Measurements from ENCODE around the gene CMPK2.
A peak's percentile ranks its signal among the peaks of the same experiment; 100 is the strongest.
"Not testable (repeated sequence)": the region's sequence is repeated elsewhere in the genome, so short reads cannot be mapped to it uniquely, and the experiment has no call there.

Gene CMPK2, protein sequence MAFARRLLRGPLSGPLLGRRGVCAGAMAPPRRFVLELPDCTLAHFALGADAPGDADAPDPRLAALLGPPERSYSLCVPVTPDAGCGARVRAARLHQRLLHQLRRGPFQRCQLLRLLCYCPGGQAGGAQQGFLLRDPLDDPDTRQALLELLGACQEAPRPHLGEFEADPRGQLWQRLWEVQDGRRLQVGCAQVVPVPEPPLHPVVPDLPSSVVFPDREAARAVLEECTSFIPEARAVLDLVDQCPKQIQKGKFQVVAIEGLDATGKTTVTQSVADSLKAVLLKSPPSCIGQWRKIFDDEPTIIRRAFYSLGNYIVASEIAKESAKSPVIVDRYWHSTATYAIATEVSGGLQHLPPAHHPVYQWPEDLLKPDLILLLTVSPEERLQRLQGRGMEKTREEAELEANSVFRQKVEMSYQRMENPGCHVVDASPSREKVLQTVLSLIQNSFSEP

DNA sequence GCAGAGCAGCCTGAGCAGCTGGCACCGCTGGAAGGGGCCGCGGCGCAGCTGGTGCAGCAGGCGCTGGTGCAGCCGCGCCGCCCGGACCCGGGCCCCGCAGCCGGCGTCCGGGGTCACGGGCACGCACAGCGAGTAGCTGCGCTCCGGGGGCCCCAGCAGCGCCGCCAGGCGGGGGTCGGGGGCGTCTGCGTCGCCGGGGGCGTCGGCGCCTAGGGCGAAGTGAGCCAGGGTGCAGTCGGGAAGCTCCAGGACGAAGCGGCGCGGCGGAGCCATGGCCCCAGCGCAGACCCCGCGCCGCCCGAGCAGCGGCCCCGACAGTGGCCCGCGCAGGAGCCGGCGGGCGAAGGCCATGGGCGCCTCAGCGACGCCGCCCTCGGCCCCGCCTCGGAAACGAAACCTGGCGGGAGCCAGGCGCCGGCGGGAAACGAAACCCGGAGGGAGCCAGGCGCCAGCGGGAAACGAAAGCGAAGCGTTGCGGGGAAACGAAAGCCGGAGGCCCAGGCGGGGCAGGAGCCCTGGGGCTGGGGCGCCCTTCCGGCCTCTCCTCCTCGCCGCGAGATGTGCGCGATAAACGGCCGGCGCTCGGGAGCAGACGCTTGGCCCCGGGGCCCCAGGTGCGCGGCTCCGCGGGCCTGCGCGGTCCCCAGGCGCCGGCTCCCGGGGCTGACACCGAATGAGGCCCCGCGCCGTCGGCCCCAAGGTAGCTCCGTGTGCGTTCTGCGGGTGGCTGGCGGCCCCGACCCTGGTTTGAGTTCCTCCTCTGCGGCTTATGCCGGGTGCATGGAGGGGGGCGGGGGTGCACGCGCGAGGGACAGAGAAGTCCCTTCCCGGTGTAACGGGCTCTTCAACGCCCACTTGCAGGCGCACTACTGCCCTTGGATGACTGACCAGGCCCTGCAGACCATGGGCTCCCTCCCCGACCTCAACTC lies at the start of gene CMPK2:
TSS of gene CMPK2 (minus strand) at position 562 of the 929 bp plus-strand sequence. CDS start at position 351, 211 bp downstream.
- DNase-seq, result peak; percentile 86

DNA sequence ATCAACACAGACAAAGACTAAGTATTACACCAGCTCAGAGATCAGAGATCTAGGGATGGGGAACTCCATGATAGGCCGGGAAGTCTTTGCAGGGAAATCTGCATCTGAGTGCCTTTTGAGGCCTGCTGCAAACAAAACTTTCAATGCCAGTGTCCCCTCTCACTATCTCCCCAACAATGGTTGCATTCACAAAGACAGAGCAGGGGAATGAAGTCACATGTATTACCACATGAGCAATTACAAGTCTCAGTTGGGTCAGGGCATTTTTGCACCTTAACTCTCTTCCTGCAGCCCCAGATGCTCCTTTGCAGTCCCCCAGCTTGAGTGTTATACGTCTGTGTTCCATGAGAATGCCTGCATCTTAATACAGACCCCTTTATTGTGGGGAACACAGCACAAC lies 49.7 kb upstream of the CMPK2 start:
- DNase-seq, result no peak

DNA sequence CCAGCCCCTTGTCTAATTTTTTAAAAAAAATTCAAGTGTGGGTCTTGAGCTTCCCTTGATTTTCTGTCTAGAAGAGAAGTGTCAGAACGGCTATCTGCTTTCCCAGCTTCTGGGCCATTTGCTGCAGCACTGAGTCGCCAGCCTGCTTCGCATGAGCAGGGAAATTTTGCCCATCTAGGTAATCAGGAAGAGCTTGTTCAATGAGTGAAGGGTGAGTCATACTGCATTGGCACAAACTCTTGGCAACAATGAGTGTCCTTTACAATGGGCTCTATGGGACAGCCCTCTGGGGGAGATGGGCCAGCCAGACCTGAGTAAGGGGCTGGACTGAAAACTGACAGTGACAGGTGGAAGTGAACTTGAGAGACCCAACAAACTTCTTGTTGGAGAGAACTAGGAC lies 49.1 kb upstream of the CMPK2 start:
- DNase-seq, result no peak

DNA sequence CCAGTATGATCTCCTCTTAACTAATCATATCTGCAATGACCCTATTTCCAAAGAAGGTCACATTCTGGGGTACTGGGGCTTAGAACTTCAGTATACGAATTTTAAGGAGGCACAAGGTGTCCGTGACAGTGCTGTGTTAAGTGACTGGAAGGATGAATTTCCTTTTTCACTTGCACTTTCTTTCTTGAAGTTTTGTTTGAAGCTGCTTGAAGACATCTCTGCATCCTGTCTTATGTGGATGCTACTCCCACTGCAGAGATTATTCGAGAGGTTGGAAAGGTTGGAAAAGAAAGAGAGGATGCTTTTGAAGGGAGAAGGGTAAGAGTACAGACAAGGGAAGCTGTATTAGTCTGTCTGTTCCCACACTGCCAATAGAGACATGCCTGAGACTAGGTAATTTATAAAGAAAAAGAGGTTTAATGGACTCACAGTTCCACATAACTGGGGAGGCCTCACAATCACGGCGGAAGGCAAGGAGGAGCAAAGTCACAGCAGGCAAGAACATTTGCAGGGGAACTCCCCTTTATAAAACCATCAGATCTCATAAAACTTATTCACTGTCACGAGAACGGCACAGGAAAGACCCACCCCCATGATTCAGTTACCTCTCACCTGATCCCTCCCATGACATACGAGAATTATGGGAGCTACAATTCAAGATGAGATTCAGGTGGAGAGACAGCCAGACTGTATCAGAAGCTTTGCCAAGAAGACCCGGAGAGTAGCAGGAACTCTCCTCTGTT lies 47.9 kb upstream of the CMPK2 start:
- DNase-seq, result no peak

DNA sequence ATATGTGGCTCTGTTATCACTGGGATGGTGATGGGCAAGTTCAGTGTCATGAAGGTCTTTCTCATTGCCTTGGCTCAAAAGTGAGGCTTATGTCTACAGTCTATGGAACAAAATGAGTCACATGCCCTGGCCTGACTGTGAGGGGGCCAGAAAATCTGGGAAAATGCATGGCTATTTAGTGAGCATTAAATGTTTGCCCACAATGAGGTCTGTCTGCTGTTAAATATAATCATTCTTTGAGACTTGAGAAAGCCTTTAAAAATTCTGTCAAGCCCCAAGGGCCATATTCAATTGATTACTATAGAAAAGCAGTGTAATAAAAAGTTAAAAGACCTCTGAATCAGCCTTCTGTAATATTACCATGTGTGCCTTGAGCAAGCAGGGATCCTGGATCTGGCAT lies 46.0 kb upstream of the CMPK2 start:
- no peak for DNase-seq

DNA sequence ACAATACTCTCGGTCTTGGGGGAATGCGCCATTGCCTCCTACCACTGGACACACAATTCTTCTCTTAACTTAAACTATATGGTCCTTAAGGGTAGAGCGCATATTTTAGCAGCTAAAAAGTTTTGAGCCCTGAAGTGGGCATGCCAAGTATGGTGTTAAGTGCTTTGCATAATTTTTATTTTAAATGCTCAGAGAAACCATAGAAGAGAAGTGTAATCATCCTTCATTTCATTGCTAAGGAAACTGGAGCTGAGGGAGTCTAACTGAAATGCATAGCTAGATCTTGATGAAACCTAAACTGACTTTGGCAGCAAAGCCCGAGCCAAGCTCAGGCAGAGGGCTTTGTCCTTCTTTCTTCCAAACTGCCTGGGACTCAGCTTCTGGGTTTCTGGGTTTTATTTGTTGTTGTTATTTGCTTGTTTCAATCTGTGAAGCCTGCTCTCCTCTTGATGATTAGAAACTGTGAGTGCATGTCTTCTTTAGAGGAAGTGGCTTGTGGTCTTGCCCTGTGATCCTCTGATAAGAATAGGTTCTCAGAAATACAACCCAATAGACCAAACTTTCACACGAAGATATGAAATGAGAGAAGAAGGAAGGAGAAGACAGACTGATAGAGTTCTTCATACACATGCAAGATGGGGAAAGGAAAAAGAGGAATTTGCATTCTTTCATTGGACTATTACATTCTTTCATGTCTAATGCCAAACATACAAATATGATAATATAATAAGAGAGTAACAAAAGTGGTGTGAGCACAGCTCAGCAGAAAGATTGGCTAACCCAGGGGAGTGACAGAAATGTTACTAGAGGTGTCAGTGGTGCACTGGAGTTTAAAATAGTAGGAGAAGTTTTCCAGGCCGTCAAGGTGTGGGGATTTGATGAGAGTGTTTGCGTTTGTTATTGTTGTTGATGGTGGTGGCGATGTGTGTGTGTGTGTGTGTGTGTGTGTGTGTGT lies 44.0 kb upstream of the CMPK2 start:
- no peak for DNase-seq

DNA sequence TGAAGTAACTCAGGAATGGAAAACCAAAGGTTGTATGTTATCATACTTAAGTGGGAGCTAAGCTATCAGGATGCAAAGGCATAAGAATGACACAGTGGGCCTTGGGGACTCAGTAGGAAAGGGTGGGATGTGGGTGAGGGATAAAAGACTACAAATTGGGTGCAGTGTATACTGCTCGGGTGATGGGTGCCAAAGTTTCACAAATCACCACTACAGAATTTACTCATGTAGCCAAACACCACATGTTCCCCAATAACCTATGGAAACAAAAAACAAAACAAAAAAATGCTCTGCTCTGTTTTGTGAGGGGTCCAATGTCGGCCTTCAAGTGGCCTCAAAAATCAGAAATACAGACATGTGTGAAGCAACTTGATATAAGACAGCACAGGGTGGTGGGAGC lies 42.6 kb upstream of the CMPK2 start:
- DNase-seq, result no peak

DNA sequence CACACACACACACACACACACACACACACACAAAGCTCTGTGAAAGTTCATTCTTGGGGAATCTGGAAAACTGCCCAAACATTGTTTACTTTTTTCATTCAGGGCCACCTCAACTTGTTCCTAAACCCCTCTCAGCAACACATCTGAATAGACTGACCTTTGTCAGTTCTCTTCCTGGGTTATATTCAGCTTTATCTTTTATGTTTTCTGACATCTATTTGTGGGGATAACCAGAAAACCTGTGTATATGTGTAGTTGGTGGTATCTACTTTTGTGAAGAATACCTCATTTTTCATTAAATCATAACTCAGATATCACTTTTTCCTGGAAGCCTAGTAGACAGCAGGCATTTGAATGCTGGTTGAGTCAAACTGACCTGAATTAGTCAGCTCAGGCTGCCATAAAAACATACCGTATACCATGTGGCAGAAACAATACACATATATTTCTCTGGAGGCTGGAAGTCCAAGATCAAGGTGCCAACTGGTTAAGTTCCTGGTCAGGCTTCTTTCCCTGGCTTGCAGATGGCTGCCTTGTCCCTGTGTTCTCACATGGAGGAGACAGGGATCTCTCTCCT lies 40.5 kb upstream of the CMPK2 start:
- no peak for DNase-seq

DNA sequence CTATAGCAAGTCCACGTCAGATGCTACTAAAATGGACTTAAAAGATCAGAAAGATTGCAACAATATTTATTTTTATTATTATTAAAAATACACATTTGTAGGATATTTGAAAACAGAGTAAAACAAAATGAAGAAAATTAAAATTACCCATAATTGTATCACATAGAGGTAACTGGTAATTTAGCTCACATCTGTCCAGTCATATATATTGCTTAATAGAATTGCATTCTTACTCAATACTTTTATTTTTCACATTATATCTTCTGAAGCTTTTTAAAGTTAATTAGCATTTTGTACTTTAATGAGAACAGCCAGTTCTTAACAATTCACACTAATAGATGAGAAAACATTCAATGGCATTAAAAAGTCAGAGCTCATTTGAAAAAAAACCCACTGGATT lies 40.0 kb upstream of the CMPK2 start:
- no peak for DNase-seq

DNA sequence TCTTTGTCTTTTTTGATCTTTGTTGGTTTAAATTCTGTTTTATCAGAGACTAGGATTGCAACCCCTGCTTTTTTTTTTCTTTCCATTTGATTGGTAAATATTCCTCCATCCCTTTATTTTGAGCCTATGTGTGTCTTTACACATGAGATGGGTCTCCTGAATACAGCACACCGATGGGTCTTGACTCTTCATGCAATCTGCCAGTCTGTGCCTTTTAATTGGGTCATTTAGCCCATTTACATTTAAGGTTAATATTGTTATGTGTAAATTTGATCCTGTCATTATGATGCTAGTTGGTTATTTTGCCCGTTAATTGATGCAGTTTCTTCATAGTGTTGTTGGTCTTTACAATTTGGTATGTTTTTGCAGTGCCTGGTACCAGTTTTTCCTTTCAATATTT lies 36.9 kb upstream of the CMPK2 start:
- DNase-seq, result not testable (repeated sequence)

DNA sequence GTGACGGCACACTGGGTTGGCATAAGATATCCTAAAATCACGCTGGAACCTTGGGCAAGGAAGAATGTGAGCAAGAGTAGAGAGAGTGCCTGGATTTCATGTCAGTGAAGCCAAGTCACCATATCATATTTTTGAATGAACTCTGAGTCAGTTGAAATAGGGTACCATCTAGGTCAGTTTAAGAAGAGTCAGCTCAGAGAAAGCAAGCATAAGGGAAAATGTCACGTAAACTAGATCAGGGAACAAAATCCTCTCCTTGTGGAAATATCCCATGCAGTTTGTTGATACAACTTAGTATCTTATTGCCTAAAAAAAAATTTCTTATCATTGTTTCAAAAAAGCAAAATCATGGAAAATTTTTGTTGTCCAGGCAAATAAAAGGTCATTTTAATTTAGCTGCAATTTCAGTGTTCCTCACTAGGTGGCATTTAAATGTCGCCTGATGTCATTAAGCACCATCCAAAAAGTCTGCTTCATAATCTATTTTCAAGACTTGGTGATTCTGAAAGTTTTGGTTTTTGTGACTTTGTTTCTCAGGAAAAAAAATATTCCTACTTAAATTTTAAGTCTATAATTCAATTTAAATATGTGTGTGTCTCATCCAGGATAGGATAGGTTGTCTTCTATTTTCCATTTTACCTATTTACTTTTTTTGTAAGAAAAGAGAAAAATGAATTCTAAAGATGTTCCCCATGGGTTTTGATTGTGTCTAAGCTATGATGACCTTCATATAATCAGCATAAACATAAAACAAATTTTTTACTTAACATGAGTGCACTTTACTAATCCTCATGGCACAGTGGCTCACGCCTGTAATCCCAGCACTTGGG lies 31.4 kb upstream of the CMPK2 start:
- DNase-seq, result peak; percentile 74

DNA sequence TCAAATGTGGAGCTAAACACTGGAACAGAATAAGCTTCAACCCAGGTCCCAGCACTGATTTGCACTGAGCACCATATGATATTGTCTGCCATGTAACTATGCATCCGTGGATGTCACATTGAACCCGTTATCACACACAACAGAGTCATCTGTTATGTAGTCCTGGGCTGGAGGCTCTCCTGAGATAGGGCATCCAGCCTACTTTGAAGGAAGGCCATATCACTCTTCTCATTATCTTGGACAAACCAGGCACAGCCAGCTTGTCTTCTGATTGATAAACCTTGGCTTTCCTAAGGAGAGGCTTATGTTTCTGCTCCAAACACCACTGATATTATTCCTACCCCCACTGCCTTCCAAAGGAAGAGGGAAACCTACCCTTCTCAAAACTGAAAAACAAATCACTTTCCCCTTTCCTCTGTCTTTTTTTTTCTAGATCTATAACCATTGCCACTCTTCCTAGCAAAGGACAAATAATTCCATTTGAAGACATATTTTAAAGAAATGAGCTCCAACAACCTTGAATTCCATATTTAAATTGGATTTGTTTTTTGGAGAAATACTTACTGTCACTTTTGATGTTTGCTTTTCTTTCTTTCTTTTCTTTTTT lies 28.3 kb upstream of the CMPK2 start:
- no peak for DNase-seq

DNA sequence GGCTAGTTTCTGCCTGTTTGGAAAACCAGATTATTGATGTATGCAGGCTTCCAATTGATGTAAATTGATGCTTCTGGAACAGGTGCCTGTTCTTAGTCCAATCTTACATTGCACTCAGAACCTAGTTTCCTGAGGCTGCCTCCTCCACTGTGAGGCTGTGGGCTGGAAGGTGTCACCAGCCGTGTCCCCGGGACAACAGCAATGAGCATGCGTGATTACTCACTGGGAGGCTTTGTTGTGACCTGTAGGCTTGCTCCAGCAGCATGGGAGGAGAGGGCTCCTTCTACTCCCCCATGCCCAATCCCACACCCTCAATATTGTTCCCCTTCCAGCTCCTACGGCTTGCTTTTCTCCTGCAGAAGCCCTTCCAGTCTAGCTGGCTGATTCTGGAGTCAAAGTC lies 23.0 kb upstream of the CMPK2 start:
- no peak for DNase-seq

DNA sequence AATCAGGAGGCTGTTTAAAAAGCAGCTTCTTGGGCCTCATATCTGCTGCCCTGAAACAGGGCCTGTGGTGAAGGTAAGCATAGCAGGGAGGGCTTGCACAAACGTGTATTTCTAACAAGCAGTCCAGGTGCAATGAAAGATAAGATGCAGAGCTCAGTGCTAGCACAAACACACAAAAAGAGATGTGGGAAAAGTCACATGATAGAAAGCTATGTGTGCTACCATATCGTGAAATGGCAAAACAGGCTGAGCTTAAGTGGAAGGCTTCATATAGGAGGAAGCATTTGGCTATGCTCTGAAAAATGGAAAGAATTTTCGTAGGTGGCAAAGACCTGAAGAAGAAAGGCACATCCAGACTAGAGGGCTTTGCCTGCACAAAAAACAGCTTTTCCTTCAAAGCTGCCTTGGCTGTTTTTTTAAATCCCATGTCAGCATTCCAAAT lies 22.1 kb upstream of the CMPK2 start:
- DNase-seq, result no peak

DNA sequence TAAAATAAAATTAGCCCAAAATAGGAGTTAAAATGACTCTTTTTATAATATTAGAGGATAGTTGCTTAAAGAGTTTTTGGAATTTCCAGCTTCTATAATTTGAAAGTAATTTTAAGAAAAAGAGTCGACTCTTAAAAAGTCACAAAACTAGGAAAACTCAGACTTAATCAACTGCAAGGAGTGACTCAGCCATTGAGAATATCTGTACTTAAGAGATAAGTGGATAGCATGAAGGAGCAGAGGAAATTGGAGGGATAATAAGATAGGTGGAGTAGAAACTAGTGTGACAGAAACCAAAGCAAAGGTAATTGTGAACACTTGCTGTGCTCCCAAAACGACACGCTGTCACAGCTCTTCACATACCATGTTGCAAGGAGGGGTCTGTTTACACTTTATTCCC lies 20.3 kb upstream of the CMPK2 start:
- DNase-seq, result no peak

DNA sequence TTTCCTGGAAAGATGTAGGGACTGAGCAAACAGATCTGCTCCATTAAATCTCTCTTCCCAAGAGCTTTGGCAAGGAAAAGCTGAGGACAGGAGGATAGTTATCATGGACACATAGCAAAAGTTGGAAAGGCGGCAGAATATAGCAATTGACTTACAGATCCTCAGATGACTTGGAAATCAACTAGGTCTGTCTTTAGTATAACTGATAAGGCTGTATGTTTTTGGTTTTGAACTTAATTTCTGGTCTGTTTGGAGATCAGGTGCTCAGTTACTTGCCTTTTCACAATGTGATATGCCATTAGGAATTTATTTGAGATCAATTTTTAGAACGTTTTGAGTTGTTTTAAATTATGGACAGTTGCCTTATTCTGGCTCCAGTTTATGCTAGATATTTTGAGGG lies 19.8 kb upstream of the CMPK2 start:
- no peak for DNase-seq

DNA sequence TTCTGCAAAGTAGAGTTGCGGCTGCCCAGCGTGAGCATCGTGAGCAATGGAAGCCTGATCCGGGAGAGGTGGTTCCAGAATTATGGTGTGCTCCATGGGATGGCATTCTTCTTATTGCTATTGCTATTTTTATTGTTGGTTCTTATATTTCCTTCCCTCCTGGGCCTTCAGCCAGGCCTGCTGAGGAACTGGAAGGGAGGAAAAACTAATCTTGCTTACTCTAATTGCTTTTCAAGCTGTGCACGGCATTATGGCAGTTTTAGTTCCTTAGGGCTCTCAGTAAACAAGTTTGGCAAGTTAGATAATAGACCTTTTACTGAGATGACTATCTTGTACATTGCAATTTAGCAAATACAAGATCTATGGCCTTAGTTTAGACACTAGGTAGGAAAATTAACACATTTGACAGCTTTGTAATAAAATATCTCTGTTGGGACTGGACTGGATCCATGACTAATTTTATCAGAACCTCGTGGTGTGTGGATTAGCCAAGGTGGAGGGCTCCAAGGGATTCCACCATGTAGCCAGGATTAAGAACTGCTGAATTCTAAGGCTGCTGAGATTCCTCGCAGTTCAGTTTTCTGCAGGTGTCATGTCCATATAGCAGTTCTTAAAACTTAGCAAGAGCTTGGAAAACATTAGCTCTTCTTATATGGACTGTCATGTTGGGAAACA lies 17.9 kb upstream of the CMPK2 start:
- peak; percentile 23 for DNase-seq

DNA sequence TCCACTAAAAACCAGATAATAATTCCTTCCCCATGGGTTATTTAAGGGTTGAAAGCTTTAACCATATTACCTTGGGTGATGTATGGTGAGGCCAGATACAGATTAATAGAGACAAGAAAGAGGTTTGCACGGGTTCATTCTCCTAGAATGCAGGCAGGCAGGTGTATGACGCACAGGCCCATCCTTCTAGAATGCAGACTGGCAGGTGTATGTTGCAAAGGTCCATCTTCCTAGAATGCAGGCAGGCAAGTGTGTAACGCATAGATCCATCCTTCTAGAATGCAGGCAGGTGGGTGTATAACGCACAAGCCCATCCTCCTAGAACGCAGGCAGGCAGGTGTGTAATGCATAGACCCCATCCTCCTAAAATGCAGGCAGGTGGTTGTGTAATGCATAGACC lies 15.8 kb upstream of the CMPK2 start:
- no peak for DNase-seq

DNA sequence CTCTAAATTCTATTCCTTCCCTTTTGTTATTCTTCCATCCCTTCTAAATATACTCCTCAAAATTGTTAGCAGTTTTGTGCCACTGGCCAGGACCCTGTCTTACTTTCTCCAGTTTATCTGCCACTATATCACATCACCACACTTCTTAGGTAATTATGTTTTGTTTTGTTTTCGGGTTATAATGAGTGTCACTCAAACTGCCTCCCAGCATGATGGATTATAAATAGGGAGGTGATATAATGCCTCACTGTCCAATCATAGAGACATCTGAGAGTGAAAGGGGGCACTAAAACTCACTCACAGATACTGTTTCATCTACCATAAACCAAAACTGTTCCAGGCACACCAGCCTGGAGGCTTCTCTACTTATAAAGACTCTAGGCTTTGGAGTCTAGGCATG lies 15.3 kb upstream of the CMPK2 start:
- DNase-seq, result no peak

Measured in eye (tissue), 1 donor.